ENCODE measurements around the gene ABCF3. TPM values are rescaled to one million over a fixed set of nuclear protein-coding genes. Genes with fewer than 3 reads are reported as not detected.

Gene ABCF3
- total RNA-seq, 2 experiments from 2014 or later: 61.3 to 68.7 TPM

DNA sequence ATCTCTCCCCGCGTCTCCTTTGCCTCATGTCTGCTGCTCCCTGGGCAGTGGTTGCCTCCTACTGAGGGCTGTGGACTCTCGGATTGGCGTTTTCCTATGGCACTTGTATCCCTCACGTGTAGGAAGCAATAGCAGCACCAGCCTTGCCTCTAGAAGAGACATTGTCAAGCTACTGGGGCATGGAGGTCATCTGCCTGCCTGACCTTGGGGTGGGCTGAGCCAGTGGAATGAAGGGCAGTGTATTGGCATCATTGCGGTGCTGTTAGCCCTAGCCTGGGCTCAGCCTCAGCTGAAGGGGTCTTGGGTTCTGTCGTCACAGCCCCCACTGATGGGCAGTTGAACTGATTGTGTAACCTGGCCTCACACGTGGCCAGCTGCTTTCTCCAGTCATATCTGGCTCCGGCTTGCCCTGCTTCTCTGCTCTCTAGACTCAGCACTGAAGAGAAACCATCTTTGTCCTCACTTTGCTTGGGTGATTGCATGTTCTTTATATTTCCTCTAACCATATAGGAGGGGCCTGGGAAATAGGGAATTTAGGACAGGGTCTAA, 8.1 kb downstream of the ABCF3 start:
- H3K4me1 Mint-ChIP-seq (ENCODE audit: low read depth): peaks cover 3% of the 10 kb centered on the region
- ChIA-PET CTCF (interaction anchor here (0.9 to 1.4 kb wide), 2 partner anchors 34 to 95 kb away, joined by 3 read pairs; no protein-coding TSS in a partner anchor), POLR2A (interaction anchor here (0.6 to 0.7 kb wide), 2 partner anchors 23 to 133 kb away, joined by 3 read pairs; no protein-coding TSS in a partner anchor)
- TF ChIP-seq, protein P1, sequence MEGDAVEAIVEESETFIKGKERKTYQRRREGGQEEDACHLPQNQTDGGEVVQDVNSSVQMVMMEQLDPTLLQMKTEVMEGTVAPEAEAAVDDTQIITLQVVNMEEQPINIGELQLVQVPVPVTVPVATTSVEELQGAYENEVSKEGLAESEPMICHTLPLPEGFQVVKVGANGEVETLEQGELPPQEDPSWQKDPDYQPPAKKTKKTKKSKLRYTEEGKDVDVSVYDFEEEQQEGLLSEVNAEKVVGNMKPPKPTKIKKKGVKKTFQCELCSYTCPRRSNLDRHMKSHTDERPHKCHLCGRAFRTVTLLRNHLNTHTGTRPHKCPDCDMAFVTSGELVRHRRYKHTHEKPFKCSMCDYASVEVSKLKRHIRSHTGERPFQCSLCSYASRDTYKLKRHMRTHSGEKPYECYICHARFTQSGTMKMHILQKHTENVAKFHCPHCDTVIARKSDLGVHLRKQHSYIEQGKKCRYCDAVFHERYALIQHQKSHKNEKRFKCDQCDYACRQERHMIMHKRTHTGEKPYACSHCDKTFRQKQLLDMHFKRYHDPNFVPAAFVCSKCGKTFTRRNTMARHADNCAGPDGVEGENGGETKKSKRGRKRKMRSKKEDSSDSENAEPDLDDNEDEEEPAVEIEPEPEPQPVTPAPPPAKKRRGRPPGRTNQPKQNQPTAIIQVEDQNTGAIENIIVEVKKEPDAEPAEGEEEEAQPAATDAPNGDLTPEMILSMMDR (IDR thresholded peaks at IDR 0.05): no peak
- no peak for DNase-seq
- no peak overlapping the region for H3K27ac Mint-ChIP-seq
- H3K4me3 Mint-ChIP-seq: no peak overlapping the region
- no peaks in the 10 kb centered on the region for H3K27me3 Mint-ChIP-seq
- intact Hi-C loops (cut with micrococcal nuclease): no loop called here
- no peaks in the 10 kb centered on the region for H3K9me3 Mint-ChIP-seq
- no peak for ATAC-seq
- peaks cover 30% of the 10 kb centered on the region for H3K36me3 Mint-ChIP-seq (ENCODE audit: low read depth)

DNA sequence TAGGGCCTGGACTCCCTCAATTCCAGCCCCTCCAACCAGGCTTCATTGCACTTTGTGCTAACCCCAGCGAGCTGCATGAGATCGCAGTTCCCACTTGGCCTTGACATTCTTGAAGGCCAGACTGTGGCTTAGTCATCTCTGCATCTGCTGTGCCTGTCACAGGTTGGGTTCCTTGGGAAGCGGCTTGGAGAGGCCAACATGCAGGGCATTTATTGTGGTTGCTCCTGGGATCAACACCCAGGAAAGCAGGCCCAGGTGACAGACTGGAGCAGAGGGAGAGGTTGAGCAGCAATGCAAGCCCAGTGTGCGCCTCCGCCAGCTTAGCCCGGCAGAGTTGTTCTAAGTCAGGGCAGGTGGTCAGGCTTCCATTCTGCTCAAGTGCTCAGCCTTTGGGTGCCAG, 10.5 kb downstream of the ABCF3 start:
- intact Hi-C loops (cut with micrococcal nuclease): no loop called here
- no peak overlapping the region for H3K27ac Mint-ChIP-seq
- DNase-seq (no peak), ATAC-seq (no peak)
- H3K4me3 Mint-ChIP-seq: no peak overlapping the region
- H3K4me1 Mint-ChIP-seq (ENCODE audit: low read depth): no peaks in the 10 kb centered on the region
- POLR2A ChIA-PET: no interaction called here
- TF ChIP-seq, protein P1 (IDR thresholded peaks at IDR 0.05): no peak
- CTCF ChIA-PET: interaction anchor here (1.3 kb wide), 1 partner anchor 31 kb away, joined by 3 read pairs; no protein-coding TSS in a partner anchor
- no peaks in the 10 kb centered on the region for H3K27me3 Mint-ChIP-seq
- H3K36me3 Mint-ChIP-seq (ENCODE audit: low read depth): peaks cover 16% of the 10 kb centered on the region
- H3K9me3 Mint-ChIP-seq: no peaks in the 10 kb centered on the region

DNA sequence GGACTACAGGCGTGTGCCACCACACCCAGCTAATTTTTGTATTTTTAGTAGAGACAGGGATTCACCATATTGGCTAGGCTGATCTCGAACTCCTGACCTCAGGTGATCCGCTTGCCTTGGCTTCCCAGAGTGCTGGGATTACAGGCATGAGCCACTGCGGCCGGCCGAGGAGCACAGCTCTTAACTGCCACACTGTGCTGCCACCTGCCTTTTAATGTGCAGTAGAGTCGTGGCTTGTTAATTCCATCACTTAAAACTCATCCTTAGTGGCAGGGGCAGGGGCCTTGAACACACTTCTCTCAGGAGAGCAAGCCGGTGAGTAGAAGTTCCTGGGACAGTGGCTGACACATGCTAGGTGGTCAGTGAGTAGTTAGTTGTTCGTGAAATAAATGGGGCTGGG, 12.5 kb downstream of the ABCF3 start:
- DNase-seq: no peak
- intact Hi-C loops (cut with micrococcal nuclease): no loop called here

DNA sequence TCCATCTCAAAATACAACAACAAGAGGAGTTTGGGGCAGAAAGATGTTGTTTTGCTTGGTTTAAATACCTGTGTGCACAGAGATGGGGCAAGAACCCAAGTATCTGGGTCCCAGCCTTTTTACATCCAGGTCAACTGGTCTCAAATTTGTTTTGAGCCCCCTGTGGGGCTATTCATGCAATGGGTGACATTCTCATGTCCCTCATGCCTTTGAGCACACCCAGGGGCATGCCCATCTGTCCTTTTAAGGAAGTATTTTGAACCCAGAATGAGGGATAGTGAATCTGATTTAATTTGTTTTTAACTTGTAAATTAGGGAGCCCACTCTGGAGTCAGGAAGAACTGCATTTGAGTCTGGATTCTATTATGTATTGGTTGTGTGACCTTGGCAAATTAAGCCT, 14.8 kb downstream of the ABCF3 start:
- H3K27ac Mint-ChIP-seq: no peak overlapping the region
- TF ChIP-seq, protein P1 (IDR thresholded peaks at IDR 0.05): no peak
- ATAC-seq (no peak), DNase-seq (no peak)
- no peaks in the 10 kb centered on the region for H3K36me3 Mint-ChIP-seq (ENCODE audit: low read depth)
- H3K4me1 Mint-ChIP-seq (ENCODE audit: low read depth): no peaks in the 10 kb centered on the region
- CTCF ChIA-PET: no interaction called here
- H3K27me3 Mint-ChIP-seq: peaks cover 3% of the 10 kb centered on the region
- POLR2A ChIA-PET: no interaction called here
- H3K9me3 Mint-ChIP-seq: no peaks in the 10 kb centered on the region
- no peak overlapping the region for H3K4me3 Mint-ChIP-seq
- intact Hi-C loops (cut with micrococcal nuclease): no loop called here

More for the DNA sequence above, 12.5 kb downstream of the ABCF3 start:
- H3K4me3 Mint-ChIP-seq: no peak overlapping the region
- H3K27me3 Mint-ChIP-seq: no peaks in the 10 kb centered on the region
- ChIA-PET CTCF (no interaction called here), POLR2A (no interaction called here)
- peaks cover 2% of the 10 kb centered on the region for H3K36me3 Mint-ChIP-seq (ENCODE audit: low read depth)
- no peaks in the 10 kb centered on the region for H3K9me3 Mint-ChIP-seq
- H3K4me1 Mint-ChIP-seq (ENCODE audit: low read depth): no peaks in the 10 kb centered on the region
- H3K27ac Mint-ChIP-seq: no peak overlapping the region
- no peak for ATAC-seq
- TF ChIP-seq, protein P1 (IDR thresholded peaks at IDR 0.05): no peak

DNA sequence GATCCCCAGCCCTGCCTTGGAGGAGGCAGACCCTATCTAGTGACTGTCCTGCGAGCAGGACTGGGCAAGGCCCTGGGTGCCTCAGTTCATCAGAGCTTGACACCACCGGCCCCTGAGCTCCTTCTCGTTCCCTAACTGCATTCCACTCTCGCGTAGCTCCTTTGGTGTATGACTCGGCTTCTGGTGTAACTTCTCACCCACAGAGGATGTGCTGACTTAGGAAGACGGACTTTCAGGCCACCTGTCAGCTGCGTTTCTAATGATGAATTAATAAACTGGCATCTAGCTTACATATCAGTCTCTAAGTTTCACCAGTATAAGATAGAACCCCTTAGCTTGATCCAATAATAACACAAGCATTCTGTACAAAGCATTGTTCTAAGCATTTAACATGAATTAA, 17.5 kb downstream of the ABCF3 start:
- Mint-ChIP-seq H3K36me3 (ENCODE audit: low read depth) (no peaks in the 10 kb centered on the region), H3K27me3 (peaks cover 11% of the 10 kb centered on the region), H3K9me3 (no peaks in the 10 kb centered on the region), H3K27ac (no peak overlapping the region), H3K4me3 (no peak overlapping the region), H3K4me1 (ENCODE audit: low read depth) (no peaks in the 10 kb centered on the region)
- ChIA-PET POLR2A (no interaction called here), CTCF (interaction anchor here (0.7 to 5.7 kb wide), 5 partner anchors 11 to 82 kb away, joined by 3 to 34 read pairs (median 3); partner anchors contain the start of gene EEF1AKMT4)
- ATAC-seq (no peak), DNase-seq (no peak)
- TF ChIP-seq, protein P1 (IDR thresholded peaks at IDR 0.05): no peak
- intact Hi-C loops (cut with micrococcal nuclease): no loop called here

Measured in activated CD8-positive, alpha-beta T cell treated with anti-CD3 and anti-CD28 coated beads for 36 hours (primary cell).